Measurements from ENCODE around the gene EEF1AKMT2.

Gene EEF1AKMT2

GRCh38 chr10:124717911-124718741 lies 73.6 kb downstream of the EEF1AKMT2 start:
- peak; percentile 80 for ATAC-seq

GRCh38 chr10:124717041-124717757 lies 74.5 kb downstream of the EEF1AKMT2 start:
- ATAC-seq, result no peak

- no peak for ATAC-seq
Observed at GRCh38 chr10:124716369-124716768, 75.3 kb downstream of the EEF1AKMT2 start.

GRCh38 chr10:124715439-124715838 lies 76.2 kb downstream of the EEF1AKMT2 start:
- ATAC-seq, result no peak

- ATAC-seq, result no peak
Observed at GRCh38 chr10:124713679-124714255, 77.9 kb downstream of the EEF1AKMT2 start.

GRCh38 chr10:124712704-124713407 lies 78.8 kb downstream of the EEF1AKMT2 start:
- ATAC-seq, result no peak

- no peak for ATAC-seq
Observed at GRCh38 chr10:124711145-124711544, 80.5 kb downstream of the EEF1AKMT2 start.

- ATAC-seq, result no peak
Observed at GRCh38 chr10:124710266-124710881, 81.3 kb downstream of the EEF1AKMT2 start.

GRCh38 chr10:124709861-124710260 lies 81.8 kb downstream of the EEF1AKMT2 start:
- no peak for ATAC-seq

GRCh38 chr10:124708922-124709520 lies 82.7 kb downstream of the EEF1AKMT2 start:
- no peak for ATAC-seq

GRCh38 chr10:124708246-124708779 lies 83.4 kb downstream of the EEF1AKMT2 start:
- no peak for ATAC-seq

All from activated CD4-positive, CD25-positive, alpha-beta regulatory T cell treated with anti-CD3 and anti-CD28 coated beads, Interleukin-2, amount 50 U/mL, for 24 hours (primary cell).